Spleen (tissue), 11 donors: ENCODE measurements around the gene RNF207. TPM values are rescaled to one million over a fixed set of nuclear protein-coding genes. Genes with fewer than 3 reads are reported as not detected.

Source experiments
- DNase-seq: peaks from one replicate; pipeline ENCODE4 v3.0.0-alpha.2; 2020
- H3K27ac ChIP-seq, 8 donors: fragments of 200-600 bp; sonication (generic) in 7 of 8; 1 replicate in 4 of 8; 2 replicates in 4 of 8; pipeline versions ENCODE4 v1.5.0 to v1.8.0; 2016 to 2021; ENCODE audit warnings: inconsistent platforms in 4 of 8, mild to moderate bottlenecking in 4 of 8, moderate library complexity in 1 of 8
- H3K27me3 ChIP-seq, 7 donors: fragments of 200-600 bp; sonication (generic) in 6 of 7; replicated peaks in 1 of 7; 1 replicate in 4 of 7; 2 replicates in 3 of 7; pipeline versions ENCODE4 v1.5.0 to v1.8.0; 2016 to 2021; ENCODE audit warnings: inconsistent platforms in 3 of 7, mild to moderate bottlenecking in 1 of 7
- H3K36me3 ChIP-seq, 6 donors: fragments of 200-600 bp; sonication (generic) in 5 of 6; 1 replicate in 4 of 6; 2 replicates in 2 of 6; pipeline versions ENCODE4 v1.5.0 to v1.8.0; 2016 to 2021; ENCODE audit warnings: inconsistent platforms in 2 of 6
- H3K4me1 ChIP-seq, 6 donors: fragments of 200-600 bp; sonication (generic) in 5 of 6; 1 replicate in 3 of 6; 2 replicates in 3 of 6; pipeline versions ENCODE4 v1.5.0 to v1.8.0; 2016 to 2021; ENCODE audit warnings: inconsistent platforms in 3 of 6
- H3K4me3 ChIP-seq, 8 donors: fragments of 200-600 bp; sonication (generic) in 7 of 8; 1 replicate in 4 of 8; 2 replicates in 4 of 8; pipeline versions ENCODE4 v1.5.0 to v1.8.0; 2016 to 2021; ENCODE audit warnings: inconsistent platforms in 4 of 8, mild to moderate bottlenecking in 4 of 8, moderate library complexity in 2 of 8
- H3K9me3 ChIP-seq, 8 donors: fragments of 200-600 bp; sonication (generic) in 7 of 8; 1 replicate in 4 of 8; 2 replicates in 4 of 8; pipeline versions ENCODE4 v1.5.0 to v1.8.0; 2016 to 2021; ENCODE audit warnings: inconsistent platforms in 4 of 8
- POLR2A ChIP-seq, 3 donors: fragments of 450-650 bp; IDR thresholded peaks; one replicate each; pipeline ENCODE4 v1.5.1; 2017; ENCODE audit warnings: antibody characterized with exemption in 3 of 3, mild to moderate bottlenecking in 1 of 3
- POLR2AphosphoS5 ChIP-seq, 3 donors: sonication (generic); formaldehyde crosslinking; IDR thresholded peaks; one replicate each; pipeline ENCODE4 v1.5.1; 2017; ENCODE audit warnings: antibody characterized with exemption in 3 of 3
- WGBS, 5 donors: extraction: QIAGEN DNeasy Blood & Tissue Kit in 3 of 5; methylation state at CpG; one replicate each; pipeline versions ENCODE4 v1.1.5 to v1.1.7; 2013 to 2018; 5-methylcytosine and 5-hydroxymethylcytosine counted together
- intact Hi-C: fragments of 100-400 bp; cut with DNase I; formaldehyde crosslinking; loops from one replicate; pipeline ENCODE4 v1.15.0; 2023; ENCODE audit warnings: low total_unique reads
- polyA plus RNA-seq, 3 donors: library from polyadenylated mRNA; stranded (reverse); fragments of 200-250 nt; gene quantifications; one replicate each; pipeline ENCODE4 v1.2.1, GENCODE V29; 2013
- total RNA-seq, 7 donors: library from RNA; depleted of rRNA in 3 of 7; stranded (reverse); fragments of >200 nt in 3 of 7; fragmentation: NEBNext Ultra II Directional in 4 of 7; extraction: Animal tissue kit (Norgen Biotek cat#: 25700) in 4 of 7; gene quantifications; one replicate each; pipeline versions ENCODE4 v1.1.0 to v1.2.1, GENCODE V29; 2016 to 2021
- TF ChIP-seq, protein P1 (sequence below), 11 experiments: fragments of 200-600 bp in 7 of 11; fragments of 450-650 bp in 4 of 11; sonication (generic) in 4 of 11; IDR thresholded peaks in 8 of 11; conservative IDR thresholded peaks in 3 of 11; 1 replicate in 7 of 11; 2 replicates in 4 of 11; pipeline versions ENCODE4 v1.4.0 to v1.8.0; 2016 to 2021; ENCODE audit warnings: antibody characterized with exemption in 11 of 11, inconsistent platforms in 4 of 11, mild to moderate bottlenecking in 1 of 11
- donor health status: healthy with polysubstance abuse.
- donor health status: DM: no; HTN: no; CAD: no; lungs with moderate emphysema.
- donor health status: DM: no; HTN: no; CAD: no.
- donor health status: Bipolar disorder and iron deficiency.
- donor health status: healthy.
- donor health status: DM: no; HTN: no; CAD: no.
- donor health status: DM: yes; HTN: yes; CAD: no.

The RNF207 gene
- total and polyA plus RNA-seq, 10 donors = 2.8 to 12.5 (median 6.3) TPM

DNA sequence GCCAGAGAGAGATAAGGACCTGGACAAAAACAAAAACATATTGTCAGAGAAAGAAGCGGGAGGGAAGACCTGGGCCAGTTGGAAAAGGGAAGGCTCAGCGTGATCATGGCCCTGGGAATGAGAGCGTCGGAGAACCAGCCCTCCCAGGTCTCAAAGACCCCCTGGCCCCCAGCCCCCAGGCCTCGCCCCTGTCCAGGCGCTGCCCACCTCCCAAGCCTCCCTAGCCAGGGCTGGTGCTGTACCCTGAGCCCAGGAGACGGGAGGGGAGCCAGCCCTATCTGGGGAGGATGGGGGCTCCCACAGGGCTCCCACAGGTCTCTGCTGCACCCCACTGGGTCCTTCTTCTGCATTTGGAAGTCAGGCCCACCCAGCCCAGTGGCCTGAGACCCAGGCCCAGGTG, 40.9 kb upstream of the RNF207 start:
- intact Hi-C loops = no loop called here
- H3K9me3 ChIP-seq = no peaks in the 10 kb centered on the region
- no peaks in the 10 kb centered on the region for H3K36me3 ChIP-seq
- peaks cover 0 to 87% (median 13%) of the 10 kb centered on the region in 7 donors for H3K27me3 ChIP-seq
- TF ChIP-seq, protein P1, sequence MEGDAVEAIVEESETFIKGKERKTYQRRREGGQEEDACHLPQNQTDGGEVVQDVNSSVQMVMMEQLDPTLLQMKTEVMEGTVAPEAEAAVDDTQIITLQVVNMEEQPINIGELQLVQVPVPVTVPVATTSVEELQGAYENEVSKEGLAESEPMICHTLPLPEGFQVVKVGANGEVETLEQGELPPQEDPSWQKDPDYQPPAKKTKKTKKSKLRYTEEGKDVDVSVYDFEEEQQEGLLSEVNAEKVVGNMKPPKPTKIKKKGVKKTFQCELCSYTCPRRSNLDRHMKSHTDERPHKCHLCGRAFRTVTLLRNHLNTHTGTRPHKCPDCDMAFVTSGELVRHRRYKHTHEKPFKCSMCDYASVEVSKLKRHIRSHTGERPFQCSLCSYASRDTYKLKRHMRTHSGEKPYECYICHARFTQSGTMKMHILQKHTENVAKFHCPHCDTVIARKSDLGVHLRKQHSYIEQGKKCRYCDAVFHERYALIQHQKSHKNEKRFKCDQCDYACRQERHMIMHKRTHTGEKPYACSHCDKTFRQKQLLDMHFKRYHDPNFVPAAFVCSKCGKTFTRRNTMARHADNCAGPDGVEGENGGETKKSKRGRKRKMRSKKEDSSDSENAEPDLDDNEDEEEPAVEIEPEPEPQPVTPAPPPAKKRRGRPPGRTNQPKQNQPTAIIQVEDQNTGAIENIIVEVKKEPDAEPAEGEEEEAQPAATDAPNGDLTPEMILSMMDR (IDR thresholded peaks at IDR 0.05 in 8 of 11, conservative IDR thresholded peaks at IDR 0.05 in 3 of 11) = no peak
- TF ChIP-seq POLR2A (IDR thresholded peaks at IDR 0.05) = no peak
- H3K27ac ChIP-seq = no peak overlapping the region
- peaks cover 0 to 16% (median 0%) of the 10 kb centered on the region in 6 donors for H3K4me1 ChIP-seq
- DNase-seq = no peak
- H3K4me3 ChIP-seq = no peak overlapping the region
- 74 to 88% (median 80%) methylated on average over 6 to 7 of the region's 7 CpGs for WGBS, 5 donors

DNA sequence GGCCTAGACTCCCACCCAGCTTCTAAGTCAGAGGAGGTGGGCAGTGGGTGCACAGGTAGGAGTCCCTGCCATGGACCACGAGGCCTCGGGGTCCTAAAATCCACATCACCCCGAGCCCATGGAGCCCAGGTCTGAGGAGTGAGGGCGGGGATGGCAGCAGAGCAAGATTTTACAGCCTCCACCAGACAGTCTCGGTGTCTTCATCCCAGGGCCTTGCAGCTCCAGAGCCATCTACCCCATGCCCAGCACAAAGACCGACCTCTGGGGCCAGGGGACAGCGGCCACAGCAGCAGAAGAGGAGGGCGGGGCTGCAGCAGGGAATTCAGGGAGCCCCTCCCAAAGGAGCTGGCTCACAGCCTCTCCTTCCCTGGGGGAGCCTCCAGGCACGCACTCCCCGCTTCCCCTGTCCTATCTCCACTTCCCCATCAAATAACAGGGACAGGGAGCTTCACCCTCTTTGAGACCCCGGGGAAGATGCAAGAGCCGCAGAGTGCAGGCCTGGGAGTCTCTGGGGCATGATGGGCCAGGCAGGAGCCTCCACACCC, 40.4 kb upstream of the RNF207 start:
- Histone ChIP-seq H3K27me3 (peaks cover 0 to 89% (median 17%) of the 10 kb centered on the region in 7 donors), H3K9me3 (no peaks in the 10 kb centered on the region), H3K4me1 (peaks cover 0 to 18% (median under 1%) of the 10 kb centered on the region in 6 donors), H3K4me3 (no peak overlapping the region), H3K36me3 (no peaks in the 10 kb centered on the region), H3K27ac (no peak overlapping the region)
- no peak for TF ChIP-seq POLR2AphosphoS5 (IDR thresholded peaks at IDR 0.05)
- no peak for TF ChIP-seq POLR2A (IDR thresholded peaks at IDR 0.05)
- TF ChIP-seq, protein P1 (IDR thresholded peaks at IDR 0.05 in 8 of 11, conservative IDR thresholded peaks at IDR 0.05 in 3 of 11) = no peak
- no peak for DNase-seq
- intact Hi-C loops = no loop called here
- WGBS, 5 donors = 75 to 82% (median 76%) methylated on average over 6 to 12 of the region's 12 CpGs

- peaks cover 0 to 18% (median 3%) of the 10 kb centered on the region in 6 donors for H3K4me1 ChIP-seq
- WGBS, 5 donors = 55 to 69% (median 67%) methylated on average over 7 to 10 of the region's 10 CpGs
- intact Hi-C loops = no loop called here
- no peak overlapping the region for H3K27ac ChIP-seq
- no peaks in the 10 kb centered on the region for H3K9me3 ChIP-seq
- DNase-seq = no peak
- H3K36me3 ChIP-seq = no peaks in the 10 kb centered on the region
- TF ChIP-seq POLR2AphosphoS5 (IDR thresholded peaks at IDR 0.05) = no peak
- TF ChIP-seq, protein P1 (IDR thresholded peaks at IDR 0.05 in 8 of 11, conservative IDR thresholded peaks at IDR 0.05 in 3 of 11) = no peak
- TF ChIP-seq POLR2A (IDR thresholded peaks at IDR 0.05) = no peak
- no peak overlapping the region for H3K4me3 ChIP-seq
- H3K27me3 ChIP-seq = peaks cover 0 to 89% (median 24%) of the 10 kb centered on the region in 7 donors
These were observed 39.7 kb upstream of the RNF207 start for GRCh38 chr1:6166221-6166620.

- no peak overlapping the region for H3K27ac ChIP-seq
- H3K4me3 ChIP-seq = no peak overlapping the region
- no peaks in the 10 kb centered on the region for H3K9me3 ChIP-seq
- DNase-seq = no peak
- H3K4me1 ChIP-seq = peaks cover 0 to 17% (median 3%) of the 10 kb centered on the region in 6 donors
- no peak for TF ChIP-seq POLR2AphosphoS5 (IDR thresholded peaks at IDR 0.05)
- TF ChIP-seq, protein P1 (IDR thresholded peaks at IDR 0.05 in 8 of 11, conservative IDR thresholded peaks at IDR 0.05 in 3 of 11) = no peak
- TF ChIP-seq POLR2A (IDR thresholded peaks at IDR 0.05) = no peak
- H3K27me3 ChIP-seq = peaks cover 0 to 89% (median 24%) of the 10 kb centered on the region in 7 donors
- intact Hi-C loops = no loop called here
- H3K36me3 ChIP-seq = no peaks in the 10 kb centered on the region
- WGBS, 5 donors = 81 to 87% (median 82%) methylated on average over 12 to 19 of the region's 19 CpGs
These were observed 39.1 kb upstream of the RNF207 start for GRCh38 chr1:6166655-6167390.
